Effector memory CD8-positive, alpha-beta T cell (primary cell): ENCODE measurements around the gene INPP4B.

ENCODE experiments used
- ATAC-seq: fragments of 150-1000 bp; cut with Tn5 transposase; replicated peaks from 2 replicates; pipeline ENCODE4 v1.10.0; 2021; ENCODE audit warnings: mild to moderate bottlenecking, moderate library complexity
- DNase-seq, 3 experiments: peaks; one replicate each; pipeline ENCODE4 v3.0.0; 2021
- H3K27ac Mint-ChIP-seq, 2 donors: one replicate each; pipeline ENCODE4 v1.8.0; 2022; ENCODE audit warnings: mild to moderate bottlenecking in 2 of 2, mixed read lengths in 2 of 2, moderate library complexity in 2 of 2
- H3K27me3 Mint-ChIP-seq, 2 donors: one replicate each; pipeline ENCODE4 v1.8.0; 2022; ENCODE audit warnings: mixed read lengths in 2 of 2
- H3K36me3 Mint-ChIP-seq: one replicate; pipeline ENCODE4 v1.8.0; 2022; ENCODE audit warnings: mild to moderate bottlenecking, moderate library complexity, mixed read lengths; ENCODE audit not compliant: insufficient read depth
- H3K4me1 Mint-ChIP-seq, 2 donors: one replicate each; pipeline ENCODE4 v1.8.0; 2022; ENCODE audit warnings: low read depth in 2 of 2, mixed read lengths in 2 of 2
- H3K4me3 Mint-ChIP-seq, 2 donors: one replicate each; pipeline ENCODE4 v1.8.0; 2022; ENCODE audit warnings: mild to moderate bottlenecking in 2 of 2, mixed read lengths in 2 of 2, moderate library complexity in 2 of 2
- H3K9me3 Mint-ChIP-seq, 2 donors: one replicate each; pipeline ENCODE4 v1.8.0; 2022; ENCODE audit warnings: mixed read lengths in 2 of 2

The INPP4B gene

DNA sequence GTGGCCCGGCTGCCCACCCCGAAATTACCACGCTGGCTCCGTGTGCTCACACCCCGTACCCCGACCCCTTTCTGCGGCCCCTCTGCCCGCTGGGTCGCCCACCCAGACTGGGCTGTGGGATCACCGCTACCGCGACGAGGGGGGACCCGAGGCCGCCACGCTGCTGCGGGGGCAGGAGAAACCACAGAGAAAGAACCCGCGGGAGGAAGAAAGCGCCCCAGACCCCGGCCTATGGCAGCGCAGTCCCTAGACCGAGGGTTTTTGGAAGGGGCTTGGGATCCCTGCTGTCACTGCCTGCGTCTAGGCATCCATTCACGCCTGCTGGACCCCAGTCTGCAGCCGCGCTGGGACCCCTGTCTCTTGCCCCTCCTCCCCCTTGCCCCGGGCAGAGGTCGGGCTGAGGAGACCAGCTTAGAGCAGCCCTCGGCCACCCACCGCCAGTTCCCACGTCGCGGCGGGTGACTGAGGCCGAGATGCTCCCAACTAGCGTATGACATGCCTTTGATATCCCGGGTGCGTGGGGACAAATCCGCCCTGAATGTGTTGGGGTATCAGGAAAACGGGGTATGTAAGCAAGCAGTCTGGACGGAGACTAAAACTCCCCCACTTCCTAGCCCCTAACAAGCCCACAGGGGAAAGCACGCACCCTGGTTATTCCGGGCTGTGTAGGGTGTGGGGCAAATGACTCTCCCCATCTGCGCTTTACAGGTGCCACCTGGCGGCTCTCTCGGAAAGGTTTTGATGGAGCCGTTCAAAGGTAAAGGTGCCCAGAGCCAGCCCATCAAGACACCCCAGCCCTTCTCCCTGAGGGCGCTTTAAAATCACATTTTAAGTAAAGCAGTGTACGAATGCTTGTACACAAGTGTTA, 862 bp upstream of the INPP4B start:
- H3K27me3 Mint-ChIP-seq = peaks cover 53 to 60% of the 10 kb centered on the region in 2 donors
- no peak overlapping the region for H3K27ac Mint-ChIP-seq
- DNase-seq (peak; percentile 36 to 42 (median 42)), ATAC-seq (peak; percentile 80)
- H3K36me3 Mint-ChIP-seq = no peaks in the 10 kb centered on the region
- H3K9me3 Mint-ChIP-seq = no peaks in the 10 kb centered on the region
- peak overlapping the region; percentile 81 to 84 for H3K4me3 Mint-ChIP-seq
- peaks cover 8 to 14% of the 10 kb centered on the region in 2 donors for H3K4me1 Mint-ChIP-seq

DNA sequence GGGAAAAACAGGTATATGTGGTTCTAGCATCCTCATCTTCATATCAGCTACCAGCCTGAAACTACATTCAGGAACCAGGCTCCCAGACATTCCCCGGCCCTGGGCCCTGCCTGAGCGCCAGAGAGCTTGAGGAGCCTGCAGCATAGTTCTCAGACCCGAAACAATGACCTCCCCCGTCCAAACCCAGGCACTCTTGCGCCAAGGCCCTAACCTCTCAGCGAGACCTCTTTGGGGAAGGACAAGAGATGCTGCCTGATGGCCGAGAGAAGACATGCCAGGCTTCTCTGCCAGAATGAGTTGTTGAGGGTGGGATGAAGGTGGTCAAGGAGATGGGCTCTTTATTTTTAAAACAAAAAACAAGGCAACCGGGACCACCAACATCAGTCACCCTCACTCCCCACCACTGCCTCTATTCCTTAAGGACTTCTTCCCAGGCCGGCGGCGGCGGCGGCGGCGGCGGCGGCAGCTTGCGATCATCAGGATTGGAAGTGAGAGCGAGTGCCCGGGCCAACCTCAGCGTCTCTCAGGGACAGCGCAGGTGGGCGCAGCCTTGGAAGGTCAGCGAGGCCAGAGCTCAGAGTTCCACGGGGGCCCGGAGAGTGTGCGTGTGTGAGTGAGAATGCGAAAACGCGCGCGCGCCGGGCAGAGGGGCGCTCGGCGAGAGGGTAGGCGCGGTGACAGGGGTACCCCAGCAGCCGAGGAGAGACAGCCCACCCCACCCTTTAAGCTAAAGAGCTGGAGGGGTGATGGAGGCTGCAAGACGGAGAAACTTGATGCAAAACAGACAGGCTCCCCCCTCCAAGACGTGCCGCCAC, 601 bp downstream of the INPP4B start:
- Mint-ChIP-seq H3K27ac (no peak overlapping the region), H3K4me3 (peak overlapping the region; percentile 81 to 84), H3K4me1 (peaks cover 8 to 14% of the 10 kb centered on the region in 2 donors), H3K36me3 (no peaks in the 10 kb centered on the region), H3K27me3 (peaks cover 53 to 60% of the 10 kb centered on the region in 2 donors), H3K9me3 (no peaks in the 10 kb centered on the region)
- no peak for DNase-seq
- peak; percentile 4 for ATAC-seq

DNA sequence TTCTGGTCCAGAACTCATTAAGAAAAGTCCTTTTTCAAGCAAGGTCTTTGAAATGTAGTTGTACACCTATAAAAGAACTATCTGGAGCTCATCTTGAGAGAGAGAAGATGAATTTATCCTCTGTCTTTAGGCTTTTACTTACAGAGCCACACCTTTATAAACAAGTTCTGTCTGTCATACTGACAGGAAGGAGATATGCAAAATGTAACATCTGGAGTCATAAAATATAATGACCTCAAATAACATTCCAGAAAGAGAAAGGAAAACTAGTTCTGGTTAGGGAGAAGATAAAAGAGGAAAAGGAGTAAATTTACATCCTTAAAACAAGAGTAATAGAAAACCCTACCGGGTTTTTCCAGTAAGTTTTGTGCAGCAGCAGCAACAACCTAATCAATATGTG, 1.3 kb downstream of the INPP4B start:
- DNase-seq = no peak
- no peak for ATAC-seq
- H3K4me3 Mint-ChIP-seq = peak overlapping the region; percentile 81 to 84
- no peaks in the 10 kb centered on the region for H3K36me3 Mint-ChIP-seq
- peaks cover 8 to 14% of the 10 kb centered on the region in 2 donors for H3K4me1 Mint-ChIP-seq
- H3K27me3 Mint-ChIP-seq = peaks cover 53% of the 10 kb centered on the region in 2 donors
- no peak overlapping the region for H3K27ac Mint-ChIP-seq
- H3K9me3 Mint-ChIP-seq = no peaks in the 10 kb centered on the region

DNA sequence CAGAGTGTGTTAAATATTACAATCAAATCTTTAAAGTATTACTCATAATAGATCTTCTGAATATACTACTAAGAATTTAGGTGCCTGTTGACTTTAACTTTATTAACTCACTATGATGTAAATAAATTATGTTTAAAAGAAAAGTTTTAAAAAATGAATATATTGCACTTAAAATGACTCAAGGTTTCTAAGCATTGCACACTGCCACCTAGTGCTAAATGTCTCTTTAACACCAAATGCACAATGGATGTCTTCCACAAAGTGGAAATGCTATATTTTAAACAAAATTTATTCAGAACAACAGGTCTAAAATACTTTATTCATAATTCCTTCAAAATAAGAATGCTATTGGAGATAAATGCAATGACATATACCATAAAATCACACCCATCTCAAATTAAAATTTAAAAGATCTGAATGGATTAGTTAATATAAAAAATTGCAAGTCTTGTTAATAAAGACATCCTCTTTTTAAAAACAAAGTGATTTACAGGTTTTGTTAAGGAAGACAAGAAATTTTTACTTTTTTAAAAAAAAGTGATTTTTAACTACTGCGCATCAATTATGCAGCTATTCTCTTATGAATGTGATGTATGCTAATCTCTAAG, 5.5 kb downstream of the INPP4B start:
- Mint-ChIP-seq H3K27me3 (peaks cover 17% of the 10 kb centered on the region in 2 donors), H3K4me1 (peaks cover 2 to 3% of the 10 kb centered on the region in 2 donors), H3K9me3 (no peaks in the 10 kb centered on the region), H3K36me3 (no peaks in the 10 kb centered on the region), H3K4me3 (no peak overlapping the region), H3K27ac (no peak overlapping the region)
- DNase-seq (no peak), ATAC-seq (peak; percentile 35)

DNA sequence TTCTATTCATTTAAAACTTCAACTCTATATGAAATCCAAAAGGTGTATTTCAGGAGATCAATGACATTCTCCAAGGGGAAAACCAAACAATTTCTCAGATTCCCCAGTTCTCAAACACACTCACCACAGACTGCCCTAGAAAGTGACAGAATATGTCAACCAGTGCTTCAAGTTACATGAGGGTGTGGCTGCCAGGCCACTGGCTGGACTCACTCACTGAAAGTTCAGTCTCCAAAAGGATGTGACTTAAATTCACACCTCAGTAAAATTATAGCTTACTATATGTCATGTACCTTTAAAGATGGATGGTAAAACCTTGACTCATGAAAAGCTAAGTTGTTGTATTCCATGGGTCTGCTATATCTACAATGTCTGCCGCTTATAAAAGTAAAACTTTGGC, 7.3 kb downstream of the INPP4B start:
- ATAC-seq (no peak), DNase-seq (no peak)
- H3K27ac Mint-ChIP-seq = no peak overlapping the region
- no peaks in the 10 kb centered on the region for H3K27me3 Mint-ChIP-seq
- no peaks in the 10 kb centered on the region for H3K4me1 Mint-ChIP-seq
- H3K36me3 Mint-ChIP-seq = no peaks in the 10 kb centered on the region
- no peak overlapping the region for H3K4me3 Mint-ChIP-seq
- no peaks in the 10 kb centered on the region for H3K9me3 Mint-ChIP-seq

DNA sequence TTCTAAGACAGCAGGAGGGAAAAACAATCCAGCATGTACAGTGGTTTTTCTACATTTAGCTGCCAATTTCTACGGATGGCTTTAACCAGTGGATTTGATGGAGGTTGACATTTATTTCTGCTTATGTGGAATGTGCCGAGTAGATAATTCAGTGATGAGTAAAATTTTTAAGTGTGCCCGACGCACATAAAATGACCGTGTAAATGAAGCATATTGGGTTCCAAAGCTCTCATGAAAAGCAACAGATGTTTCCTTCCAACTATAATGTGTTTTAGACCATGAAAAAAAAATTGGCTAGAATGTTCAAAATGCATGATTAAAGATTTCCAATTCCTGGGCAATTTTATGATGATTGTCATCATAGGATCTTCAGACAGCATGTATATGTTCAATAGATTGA, 14.1 kb downstream of the INPP4B start:
- H3K4me3 Mint-ChIP-seq = no peak overlapping the region
- H3K36me3 Mint-ChIP-seq = no peaks in the 10 kb centered on the region
- no peak overlapping the region for H3K27ac Mint-ChIP-seq
- DNase-seq = no peak
- no peak for ATAC-seq
- peaks cover 6 to 25% of the 10 kb centered on the region in 2 donors for H3K27me3 Mint-ChIP-seq
- no peaks in the 10 kb centered on the region for H3K9me3 Mint-ChIP-seq
- H3K4me1 Mint-ChIP-seq = no peaks in the 10 kb centered on the region

DNA sequence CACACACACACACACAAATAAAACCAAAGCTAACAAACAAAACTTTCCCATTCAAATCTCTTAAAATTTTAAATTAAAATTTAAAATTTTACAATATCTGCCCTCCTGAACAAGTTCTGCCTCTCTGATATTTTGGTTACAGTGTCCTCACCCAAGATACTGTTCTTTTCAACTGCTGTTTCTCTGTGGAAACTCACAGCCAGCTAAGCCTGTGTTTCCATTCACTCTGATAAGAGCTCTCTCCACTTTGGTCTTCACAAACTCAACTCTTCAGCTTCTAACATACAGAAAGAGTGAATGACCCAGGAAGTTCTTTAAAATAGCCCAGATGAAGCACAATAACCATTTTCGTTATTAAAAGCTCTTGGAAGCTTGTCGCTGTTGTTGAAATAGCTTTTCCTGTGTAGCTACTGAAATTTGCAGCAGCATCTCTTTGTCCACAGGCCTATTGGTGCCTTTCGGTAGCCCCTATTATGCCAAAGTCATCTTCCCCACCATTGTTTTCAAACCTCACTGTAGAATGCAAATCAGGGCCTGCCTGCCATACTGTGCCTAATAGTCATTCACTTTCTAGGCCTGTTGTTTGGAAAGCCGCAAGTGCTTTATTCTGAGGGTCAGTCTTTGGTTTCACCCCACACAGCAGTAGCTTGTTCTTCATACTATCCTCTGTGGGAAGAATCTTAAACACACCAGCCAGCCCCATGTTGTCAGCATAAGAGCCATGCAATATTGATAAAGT, 19.4 kb downstream of the INPP4B start:
- ATAC-seq (no peak), DNase-seq (no peak)
- peaks cover 6 to 30% of the 10 kb centered on the region in 2 donors for H3K27me3 Mint-ChIP-seq
- H3K4me1 Mint-ChIP-seq = no peaks in the 10 kb centered on the region
- H3K27ac Mint-ChIP-seq = no peak overlapping the region
- no peaks in the 10 kb centered on the region for H3K36me3 Mint-ChIP-seq
- no peaks in the 10 kb centered on the region for H3K9me3 Mint-ChIP-seq
- H3K4me3 Mint-ChIP-seq = no peak overlapping the region

DNA sequence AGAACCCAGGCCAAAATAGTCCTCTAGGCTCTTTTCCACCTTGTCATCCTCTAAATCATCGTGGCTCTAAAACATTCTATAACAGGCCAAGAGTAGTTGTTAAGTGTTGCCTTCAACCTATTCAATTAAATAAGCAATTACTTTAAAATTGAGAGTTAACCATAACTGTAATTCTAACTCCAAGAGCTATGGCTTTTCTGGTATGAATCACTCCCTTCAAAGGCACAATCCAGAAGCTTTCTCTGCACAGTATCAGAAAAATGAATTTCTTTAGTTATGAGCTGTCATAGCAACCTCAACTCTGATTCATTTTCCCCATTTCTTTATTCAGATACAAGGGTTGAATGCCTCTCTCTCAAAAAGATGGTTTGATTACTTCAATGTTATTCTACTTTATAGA, 21.7 kb downstream of the INPP4B start:
- ATAC-seq (no peak), DNase-seq (no peak)
- H3K27me3 Mint-ChIP-seq = peaks cover 11 to 32% of the 10 kb centered on the region in 2 donors
- no peak overlapping the region for H3K4me3 Mint-ChIP-seq
- H3K27ac Mint-ChIP-seq = no peak overlapping the region
- H3K9me3 Mint-ChIP-seq = peaks cover 0 to 1% of the 10 kb centered on the region in 2 donors
- H3K4me1 Mint-ChIP-seq = no peaks in the 10 kb centered on the region
- H3K36me3 Mint-ChIP-seq = no peaks in the 10 kb centered on the region

DNA sequence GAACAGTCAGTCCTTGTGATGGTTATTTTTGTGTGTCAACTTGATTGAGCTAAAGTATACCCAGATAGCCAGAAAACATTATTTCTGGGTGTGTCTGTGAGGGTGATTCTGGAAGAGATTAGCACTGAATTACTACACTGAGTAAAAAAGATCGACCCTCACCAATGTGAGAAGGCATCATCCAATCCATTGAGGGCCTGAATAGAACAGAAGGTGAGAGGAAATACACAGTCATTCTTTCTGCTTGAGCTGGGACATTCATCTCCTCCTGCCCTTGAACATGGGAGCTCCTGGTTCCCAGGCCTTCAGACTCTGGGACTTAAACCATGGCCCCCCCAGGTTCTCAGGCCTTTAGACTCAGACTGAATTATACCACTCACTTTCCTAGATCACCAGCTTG, 22.3 kb downstream of the INPP4B start:
- Mint-ChIP-seq H3K4me1 (no peaks in the 10 kb centered on the region), H3K27me3 (peaks cover 7 to 29% of the 10 kb centered on the region in 2 donors), H3K9me3 (peaks cover 0 to 1% of the 10 kb centered on the region in 2 donors), H3K36me3 (no peaks in the 10 kb centered on the region), H3K27ac (no peak overlapping the region), H3K4me3 (no peak overlapping the region)
- ATAC-seq (no peak), DNase-seq (no peak)

DNA sequence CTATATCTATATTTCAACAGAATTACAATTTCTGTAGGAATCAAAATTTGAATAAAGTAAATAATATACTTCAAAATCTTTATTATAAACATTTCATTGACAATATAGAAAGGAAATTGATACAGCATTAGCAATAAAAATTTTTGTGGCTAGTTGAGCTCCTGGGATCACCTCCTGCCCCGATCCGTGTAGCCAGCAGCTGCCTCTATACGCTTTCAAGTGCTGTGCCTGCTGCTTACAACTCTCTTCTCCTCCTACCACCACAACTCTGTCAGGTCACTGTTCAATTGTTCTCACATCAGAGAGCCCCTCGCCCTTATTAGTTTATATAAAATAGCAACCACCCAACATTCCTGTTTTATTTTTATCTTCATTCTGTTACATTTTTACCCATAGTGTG, 27.6 kb downstream of the INPP4B start:
- H3K9me3 Mint-ChIP-seq = peaks cover 0 to 1% of the 10 kb centered on the region in 2 donors
- no peak overlapping the region for H3K4me3 Mint-ChIP-seq
- no peak for DNase-seq
- H3K4me1 Mint-ChIP-seq = peaks cover 4 to 7% of the 10 kb centered on the region in 2 donors
- no peak overlapping the region for H3K27ac Mint-ChIP-seq
- peaks cover 3% of the 10 kb centered on the region for H3K36me3 Mint-ChIP-seq
- peaks cover 6 to 21% of the 10 kb centered on the region in 2 donors for H3K27me3 Mint-ChIP-seq
- no peak for ATAC-seq

DNA sequence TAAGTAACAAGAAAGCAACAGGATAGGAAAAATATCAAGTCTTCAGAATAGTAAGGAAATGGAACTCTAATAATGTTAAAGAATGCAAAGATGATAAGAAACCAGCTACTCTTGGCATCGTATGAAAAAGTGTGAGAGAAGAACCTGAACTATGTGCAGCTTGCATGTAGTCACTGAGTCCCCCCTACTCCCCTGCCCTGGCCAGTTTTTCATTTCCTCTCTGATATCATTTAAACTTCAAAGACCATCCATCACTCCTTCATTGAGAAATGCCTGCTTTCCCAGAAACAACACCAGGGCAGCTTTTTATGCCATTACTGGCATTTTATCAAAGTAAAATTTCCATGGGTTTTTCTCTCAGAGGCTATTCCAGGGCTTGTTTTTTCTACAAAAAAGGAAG, 28.1 kb downstream of the INPP4B start:
- ATAC-seq (no peak), DNase-seq (no peak)
- H3K27me3 Mint-ChIP-seq = peaks cover 6 to 21% of the 10 kb centered on the region in 2 donors
- no peak overlapping the region for H3K4me3 Mint-ChIP-seq
- H3K36me3 Mint-ChIP-seq = peaks cover 3% of the 10 kb centered on the region
- H3K4me1 Mint-ChIP-seq = peaks cover 4 to 7% of the 10 kb centered on the region in 2 donors
- peaks cover 0 to 1% of the 10 kb centered on the region in 2 donors for H3K9me3 Mint-ChIP-seq
- H3K27ac Mint-ChIP-seq = no peak overlapping the region

DNA sequence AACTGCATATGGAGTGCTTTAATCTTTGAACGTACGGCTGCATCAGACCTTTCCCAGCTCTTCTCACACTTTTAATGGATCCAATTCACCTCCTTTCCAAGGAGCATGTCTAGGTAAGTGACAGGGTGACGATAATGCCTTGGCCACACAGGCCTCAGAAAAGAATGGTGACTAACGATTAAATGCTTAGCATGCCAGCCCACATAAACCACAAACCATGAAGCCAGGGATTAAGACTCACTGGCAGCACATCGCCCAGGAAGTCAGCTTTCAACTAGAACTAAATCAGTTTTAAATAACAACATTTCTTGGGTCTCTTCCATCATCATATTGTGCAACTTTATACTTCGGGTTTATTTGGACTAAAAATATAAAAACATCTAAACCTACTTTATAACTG, 28.7 kb downstream of the INPP4B start:
- peaks cover 4 to 7% of the 10 kb centered on the region in 2 donors for H3K4me1 Mint-ChIP-seq
- peaks cover 6 to 21% of the 10 kb centered on the region in 2 donors for H3K27me3 Mint-ChIP-seq
- H3K27ac Mint-ChIP-seq = no peak overlapping the region
- peaks cover 0 to 1% of the 10 kb centered on the region in 2 donors for H3K9me3 Mint-ChIP-seq
- ATAC-seq (peak; percentile 27), DNase-seq (no peak)
- peaks cover 3% of the 10 kb centered on the region for H3K36me3 Mint-ChIP-seq
- H3K4me3 Mint-ChIP-seq = no peak overlapping the region

DNA sequence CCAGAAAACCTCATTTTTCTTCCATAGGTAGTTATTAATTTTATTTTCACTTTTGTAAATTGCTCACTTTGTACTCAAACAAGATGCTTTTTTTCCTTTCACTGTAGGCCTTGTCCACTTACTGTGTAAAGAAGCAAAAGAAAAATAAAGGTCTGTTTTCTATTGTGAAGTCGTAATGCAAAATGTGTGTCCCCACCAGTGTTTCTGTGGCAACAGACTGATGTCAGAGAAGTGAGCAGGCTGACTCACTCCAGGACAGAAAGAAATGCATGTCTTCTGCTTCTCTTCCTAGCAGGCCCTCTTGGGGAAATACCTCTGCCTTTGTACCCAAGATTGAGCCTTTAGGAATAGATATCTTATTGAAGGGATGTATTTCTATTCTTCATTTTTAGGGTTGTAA, 30.3 kb downstream of the INPP4B start:
- ATAC-seq (no peak), DNase-seq (no peak)
- H3K4me1 Mint-ChIP-seq = peaks cover 4 to 7% of the 10 kb centered on the region in 2 donors

More for the DNA sequence above, 30.3 kb downstream of the INPP4B start:
- peaks cover 3% of the 10 kb centered on the region for H3K36me3 Mint-ChIP-seq
- no peak overlapping the region for H3K27ac Mint-ChIP-seq
- H3K9me3 Mint-ChIP-seq = peaks cover 0 to 1% of the 10 kb centered on the region in 2 donors
- H3K4me3 Mint-ChIP-seq = no peak overlapping the region
- peaks cover 11 to 16% of the 10 kb centered on the region in 2 donors for H3K27me3 Mint-ChIP-seq
